MM.1S (cell line): ENCODE measurements around the gene CWC27.

Experiments
- DNase-seq: peaks from one replicate; pipeline ENCODE4 v3.0.0-alpha.2; 2015
- H2AFZ ChIP-seq: fragments of 300-600 bp; sonication (generic); 2 replicates; pipeline ENCODE4 v1.6.0; 2016; ENCODE audit warnings: antibody characterized with exemption, low read length
- H3F3A ChIP-seq: fragments of 300-600 bp; sonication (generic); 2 replicates; pipeline ENCODE4 v1.6.1; 2016; ENCODE audit warnings: mild to moderate bottlenecking, antibody characterized with exemption, low read length, moderate library complexity, mixed read lengths; ENCODE audit not compliant: insufficient read depth
- H3K27ac ChIP-seq: fragments of 300-600 bp; sonication (generic); 2 replicates; pipeline ENCODE4 v1.5.1; 2016; ENCODE audit warnings: mild to moderate bottlenecking, low read length
- H3K27me3 ChIP-seq: fragments of 300-600 bp; sonication (generic); replicated peaks from 2 replicates; pipeline ENCODE4 v1.6.0; 2016; ENCODE audit warnings: low read length; ENCODE audit not compliant: insufficient read depth
- H3K36me3 ChIP-seq: fragments of 300-600 bp; sonication (generic); replicated peaks from 2 replicates; pipeline ENCODE4 v1.6.1; 2016; ENCODE audit warnings: mild to moderate bottlenecking, low read length, mixed read lengths; ENCODE audit not compliant: insufficient read depth
- H3K4me1 ChIP-seq: fragments of 300-600 bp; sonication (generic); 2 replicates; pipeline ENCODE4 v1.6.1; 2016; ENCODE audit warnings: low read length, mixed read lengths
- H3K4me2 ChIP-seq: fragments of 300-600 bp; sonication (generic); 2 replicates; pipeline ENCODE4 v1.6.0; 2016; ENCODE audit warnings: low read depth, low read length
- H3K4me3 ChIP-seq: fragments of 300-600 bp; sonication (generic); 2 replicates; pipeline ENCODE4 v1.5.1; 2016; ENCODE audit warnings: low read length, mixed read lengths
- H3K79me2 ChIP-seq: fragments of 300-600 bp; sonication (generic); 2 replicates; pipeline ENCODE4 v1.6.1; 2016; ENCODE audit warnings: mixed run types, low read length, mixed read lengths
- H3K9ac ChIP-seq: fragments of 300-600 bp; sonication (generic); 2 replicates; pipeline ENCODE4 v1.6.1; 2016; ENCODE audit warnings: low read length, mixed read lengths
- H3K9me2 ChIP-seq: fragments of 300-600 bp; sonication (generic); replicated peaks from 2 replicates; pipeline ENCODE4 v1.6.1; 2016; ENCODE audit warnings: mild to moderate bottlenecking, low read length, mixed read lengths; ENCODE audit not compliant: insufficient read depth
- H3K9me3 ChIP-seq: fragments of 300-600 bp; sonication (generic); replicated peaks from 2 replicates; pipeline ENCODE4 v1.6.1; 2016; ENCODE audit warnings: mild to moderate bottlenecking, low read length, mixed read lengths; ENCODE audit not compliant: insufficient read depth
- H4K20me1 ChIP-seq: fragments of 300-600 bp; sonication (generic); 2 replicates; pipeline ENCODE4 v1.6.1; 2016; ENCODE audit warnings: mild to moderate bottlenecking, low read length, moderate library complexity, mixed read lengths; ENCODE audit not compliant: insufficient read depth
- EZH2 ChIP-seq: fragments of 300-600 bp; sonication (generic); optimal IDR thresholded peaks from 2 replicates; pipeline ENCODE3; 2017; ENCODE audit warnings: low read depth, mild to moderate bottlenecking, antibody characterized with exemption, low read length, mixed read lengths
- EZH2phosphoT487 ChIP-seq: fragments of 300-600 bp; sonication (generic); IDR thresholded peaks from 2 replicates; pipeline ENCODE4 v1.6.1; 2018; ENCODE audit warnings: antibody characterized with exemption, low read length
- TF ChIP-seq, protein P1 (sequence below): fragments of 300-600 bp; sonication (generic); IDR thresholded peaks from 2 replicates; pipeline ENCODE4 v1.5.1; 2016; ENCODE audit warnings: antibody characterized with exemption, low read length, mixed read lengths

Gene CWC27

DNA sequence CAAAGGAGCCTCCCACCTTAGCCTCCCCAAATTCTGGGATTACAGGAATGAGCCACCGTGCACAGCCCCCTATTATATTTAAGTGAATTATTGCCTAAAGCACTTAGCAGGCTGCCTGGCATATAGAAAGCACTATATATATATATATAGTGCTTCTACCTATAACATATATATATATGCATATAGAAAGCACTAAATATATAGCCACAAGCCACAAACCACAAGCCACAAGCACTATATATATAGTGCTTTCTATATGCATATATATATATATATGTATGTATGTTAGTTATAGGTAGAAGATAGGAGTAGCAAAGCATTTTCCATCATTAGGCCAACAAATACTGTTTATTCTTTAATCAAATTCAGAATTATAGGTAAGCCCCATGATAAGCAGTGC, 185.8 kb downstream of the CWC27 start:
- no peaks in the 10 kb centered on the region for H3K79me2 ChIP-seq
- H3F3A ChIP-seq = no peaks in the 10 kb centered on the region
- no peak overlapping the region for H2AFZ ChIP-seq
- no peak overlapping the region for H3K4me2 ChIP-seq
- H3K36me3 ChIP-seq = no peaks in the 10 kb centered on the region
- DNase-seq = peak; percentile 31
- H3K27ac ChIP-seq = no peak overlapping the region
- no peak overlapping the region for H3K4me3 ChIP-seq
- no peaks in the 10 kb centered on the region for H4K20me1 ChIP-seq
- H3K9ac ChIP-seq = no peak overlapping the region
- no peaks in the 10 kb centered on the region for H3K9me3 ChIP-seq
- H3K27me3 ChIP-seq = no peaks in the 10 kb centered on the region
- TF ChIP-seq EZH2 (no peak), EZH2phosphoT487 (no peak)
- TF ChIP-seq, protein P1, sequence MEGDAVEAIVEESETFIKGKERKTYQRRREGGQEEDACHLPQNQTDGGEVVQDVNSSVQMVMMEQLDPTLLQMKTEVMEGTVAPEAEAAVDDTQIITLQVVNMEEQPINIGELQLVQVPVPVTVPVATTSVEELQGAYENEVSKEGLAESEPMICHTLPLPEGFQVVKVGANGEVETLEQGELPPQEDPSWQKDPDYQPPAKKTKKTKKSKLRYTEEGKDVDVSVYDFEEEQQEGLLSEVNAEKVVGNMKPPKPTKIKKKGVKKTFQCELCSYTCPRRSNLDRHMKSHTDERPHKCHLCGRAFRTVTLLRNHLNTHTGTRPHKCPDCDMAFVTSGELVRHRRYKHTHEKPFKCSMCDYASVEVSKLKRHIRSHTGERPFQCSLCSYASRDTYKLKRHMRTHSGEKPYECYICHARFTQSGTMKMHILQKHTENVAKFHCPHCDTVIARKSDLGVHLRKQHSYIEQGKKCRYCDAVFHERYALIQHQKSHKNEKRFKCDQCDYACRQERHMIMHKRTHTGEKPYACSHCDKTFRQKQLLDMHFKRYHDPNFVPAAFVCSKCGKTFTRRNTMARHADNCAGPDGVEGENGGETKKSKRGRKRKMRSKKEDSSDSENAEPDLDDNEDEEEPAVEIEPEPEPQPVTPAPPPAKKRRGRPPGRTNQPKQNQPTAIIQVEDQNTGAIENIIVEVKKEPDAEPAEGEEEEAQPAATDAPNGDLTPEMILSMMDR = no peak
- H3K9me2 ChIP-seq = no peaks in the 10 kb centered on the region
- 0 out of 2 replicates have a peak, but pooled peaks cover 3% of the 10 kb centered on the region for H3K4me1 ChIP-seq

DNA sequence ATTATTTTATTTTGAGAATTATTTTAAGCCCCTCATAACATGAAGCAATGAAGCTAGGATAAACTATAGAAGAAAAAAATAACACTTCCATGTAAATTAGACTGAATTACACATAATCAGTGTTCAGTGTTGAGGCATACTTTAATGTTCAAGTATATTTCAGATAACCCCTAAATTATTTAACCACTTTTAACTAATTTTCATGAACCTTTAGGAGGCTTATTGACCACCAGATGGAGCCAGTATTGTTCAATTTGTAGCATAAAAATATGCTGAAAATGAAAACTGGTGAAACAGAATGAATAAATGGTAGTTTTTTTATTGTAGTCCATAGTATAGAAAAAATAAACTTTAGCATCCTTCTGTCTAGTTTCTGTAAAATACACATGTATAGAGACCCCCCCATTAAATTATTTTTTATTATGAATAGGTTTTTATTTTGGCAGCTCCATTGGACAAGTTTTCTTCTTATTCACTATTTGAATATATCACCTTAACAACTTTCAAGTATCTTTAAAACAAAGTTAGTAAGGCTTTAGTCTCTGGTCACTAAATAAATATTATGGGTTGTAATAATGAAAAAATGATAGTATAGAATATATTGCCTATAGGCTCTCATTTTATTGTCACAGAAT, 190.1 kb downstream of the CWC27 start:
- H2AFZ ChIP-seq = no peak overlapping the region
- DNase-seq = peak; percentile 43
- no peak overlapping the region for H3K27ac ChIP-seq
- no peak overlapping the region for H3K4me2 ChIP-seq
- 0 out of 2 replicates have a peak, but pooled peaks cover 3% of the 10 kb centered on the region for H3K4me1 ChIP-seq
- H3K36me3 ChIP-seq = no peaks in the 10 kb centered on the region
- H3K9ac ChIP-seq = no peak overlapping the region
- H4K20me1 ChIP-seq = no peaks in the 10 kb centered on the region
- TF ChIP-seq, protein P1 = peak; percentile 55
- TF ChIP-seq EZH2phosphoT487 = no peak
- H3K27me3 ChIP-seq = no peaks in the 10 kb centered on the region
- no peaks in the 10 kb centered on the region for H3K9me3 ChIP-seq
- no peaks in the 10 kb centered on the region for H3F3A ChIP-seq
- no peaks in the 10 kb centered on the region for H3K79me2 ChIP-seq
- H3K9me2 ChIP-seq = no peaks in the 10 kb centered on the region
- H3K4me3 ChIP-seq = no peak overlapping the region

DNA sequence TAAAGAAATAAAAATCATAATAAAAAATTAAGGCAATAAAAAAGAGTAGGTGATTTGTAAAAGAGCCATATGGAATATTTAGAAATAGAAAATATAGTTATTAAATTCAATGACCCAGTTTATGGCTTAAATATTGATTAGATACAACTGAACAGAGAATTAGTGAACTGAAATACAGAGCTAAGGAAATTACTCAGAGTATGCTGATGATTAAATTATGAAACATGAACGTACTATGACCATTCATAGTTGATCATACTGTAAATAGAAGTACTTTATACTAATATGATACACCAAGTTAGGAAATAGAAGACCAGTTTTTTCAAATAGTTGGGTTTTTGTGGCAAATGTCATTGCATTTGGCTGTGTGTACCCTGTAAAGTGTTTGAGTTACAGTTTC, 194.5 kb downstream of the CWC27 start:
- Histone ChIP-seq H3K4me2 (no peak overlapping the region), H3K4me3 (no peak overlapping the region), H3K27ac (no peak overlapping the region), H3K36me3 (no peaks in the 10 kb centered on the region), H3K79me2 (no peaks in the 10 kb centered on the region), H3K9me3 (no peaks in the 10 kb centered on the region), H3K9ac (no peak overlapping the region), H4K20me1 (no peaks in the 10 kb centered on the region), H3F3A (no peaks in the 10 kb centered on the region), H3K4me1 (no peaks in the 10 kb centered on the region), H3K9me2 (no peaks in the 10 kb centered on the region), H2AFZ (no peak overlapping the region), H3K27me3 (no peaks in the 10 kb centered on the region)
- TF ChIP-seq EZH2 (no peak), EZH2phosphoT487 (no peak)
- TF ChIP-seq, protein P1 = no peak
- no peak for DNase-seq
